ENCODE data around the gene PVALB.

The PVALB gene

DNA sequence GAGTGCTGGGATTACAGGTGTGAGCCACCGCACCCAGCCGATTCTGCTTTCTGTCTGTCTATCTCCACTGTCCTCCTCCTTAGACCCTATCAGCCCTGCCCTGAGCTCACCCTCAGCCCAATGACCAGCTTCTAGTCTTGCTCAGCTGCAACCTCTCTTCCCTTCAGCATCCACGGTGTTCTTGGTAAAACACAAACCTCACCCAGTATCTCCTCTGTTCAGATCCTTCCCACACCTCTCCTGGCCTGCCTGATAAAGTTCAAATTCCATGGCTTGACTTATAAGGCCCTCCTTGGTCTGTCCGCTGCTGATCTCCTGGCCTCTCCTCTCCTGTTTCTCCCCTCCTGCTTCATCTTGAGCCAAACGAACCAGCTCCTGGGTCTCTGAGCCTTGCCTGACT, 29.4 kb upstream of the PVALB start:
- no peak for DNase-seq

DNA sequence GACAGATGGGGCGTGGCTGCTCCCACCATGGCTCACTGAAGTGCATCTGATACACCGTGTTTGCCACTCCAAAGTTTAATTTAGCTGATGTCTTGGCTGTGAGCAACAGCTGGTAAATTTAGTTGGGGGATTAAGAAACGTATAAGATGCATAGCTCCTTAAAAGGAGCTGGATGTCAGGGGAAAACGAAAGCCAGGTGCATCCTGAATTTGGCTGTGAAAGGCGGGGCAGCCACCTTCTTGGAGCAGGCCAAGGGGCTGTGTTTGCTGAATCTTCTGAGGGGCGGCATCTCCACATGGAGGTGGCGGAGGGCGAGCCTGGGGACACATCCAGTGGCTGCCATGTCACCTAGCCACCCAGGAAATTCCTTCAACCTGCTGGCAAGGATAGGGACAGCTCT, 23.3 kb upstream of the PVALB start:
- DNase-seq: no peak

DNA sequence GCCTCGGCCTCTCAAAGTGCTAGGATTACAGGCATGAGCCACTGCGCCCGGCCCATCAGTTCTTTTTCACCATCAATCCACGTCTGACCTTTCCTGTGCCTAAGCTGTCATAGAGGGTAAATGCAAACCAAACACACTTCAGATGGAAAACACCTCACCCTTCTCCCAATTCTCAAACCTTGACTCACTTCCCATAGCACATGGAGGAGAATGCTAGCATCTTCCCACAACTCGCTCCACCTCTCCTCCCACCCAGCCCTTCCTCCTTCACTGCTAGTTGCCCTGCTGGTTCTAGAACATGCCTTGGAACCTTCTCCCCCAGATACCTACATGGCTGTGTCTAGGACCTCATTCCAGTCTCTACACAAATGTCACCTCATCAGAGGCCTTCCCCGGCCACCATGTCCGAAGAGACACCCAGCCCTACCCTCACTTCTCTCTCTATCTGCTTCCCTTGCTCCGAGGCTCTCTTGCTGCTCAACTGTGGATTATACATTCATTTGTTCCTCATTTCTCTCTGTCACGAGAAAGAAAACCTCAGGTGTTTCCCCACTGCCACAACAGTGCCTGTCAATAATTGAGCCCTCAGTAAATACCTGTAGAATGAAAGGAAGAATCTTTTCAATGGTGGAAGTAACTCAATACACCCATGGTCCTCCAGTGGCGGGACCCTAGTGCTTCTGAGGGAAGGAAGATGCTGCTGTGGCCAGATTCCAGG, 22.7 kb upstream of the PVALB start:
- DNase-seq: no peak

DNA sequence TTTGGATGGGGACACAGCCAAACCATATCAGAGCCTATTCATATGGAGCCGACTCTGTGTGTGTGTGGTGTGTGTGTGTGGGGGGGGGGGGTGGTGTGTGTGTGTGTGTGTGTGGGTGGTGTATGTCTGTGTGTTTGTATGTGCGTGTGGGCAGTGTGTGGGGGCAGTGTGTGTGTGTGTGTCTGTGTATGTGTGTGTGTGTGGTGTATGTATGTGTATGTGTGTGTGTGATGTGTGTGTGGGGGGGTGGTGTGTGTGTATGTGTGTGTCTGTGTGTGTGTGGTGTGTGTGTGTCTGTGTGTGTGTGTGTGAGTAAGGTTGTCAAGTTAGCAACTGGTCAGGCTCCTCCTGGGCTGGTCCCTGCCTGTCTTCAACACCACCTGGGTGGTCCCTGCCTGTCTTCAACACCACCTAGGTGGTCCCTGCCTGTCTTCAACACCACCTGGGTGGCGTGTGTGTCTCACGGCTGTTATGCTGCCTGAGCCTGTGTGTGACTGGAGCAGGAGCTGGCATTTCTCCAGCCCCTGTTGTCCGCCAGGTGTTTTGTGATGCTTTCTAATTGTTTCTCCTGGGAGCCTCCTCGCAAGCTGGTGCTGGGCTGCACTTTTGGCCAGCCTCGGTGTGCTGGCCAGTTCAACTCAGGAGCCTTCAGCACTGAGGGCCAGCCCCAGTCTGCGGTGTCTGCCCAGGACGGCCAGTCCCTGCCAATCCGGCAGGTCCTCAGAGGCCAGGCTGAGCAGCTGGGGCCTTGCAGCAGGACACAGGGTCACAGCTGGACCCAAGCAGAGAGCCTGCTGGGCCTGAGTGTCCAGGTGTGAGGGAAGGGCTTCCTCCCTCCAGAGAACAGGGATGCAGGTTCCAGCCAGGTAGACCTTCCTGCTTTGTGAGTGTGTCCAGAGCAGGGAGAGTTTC, 21.5 kb upstream of the PVALB start:
- no peak for DNase-seq

DNA sequence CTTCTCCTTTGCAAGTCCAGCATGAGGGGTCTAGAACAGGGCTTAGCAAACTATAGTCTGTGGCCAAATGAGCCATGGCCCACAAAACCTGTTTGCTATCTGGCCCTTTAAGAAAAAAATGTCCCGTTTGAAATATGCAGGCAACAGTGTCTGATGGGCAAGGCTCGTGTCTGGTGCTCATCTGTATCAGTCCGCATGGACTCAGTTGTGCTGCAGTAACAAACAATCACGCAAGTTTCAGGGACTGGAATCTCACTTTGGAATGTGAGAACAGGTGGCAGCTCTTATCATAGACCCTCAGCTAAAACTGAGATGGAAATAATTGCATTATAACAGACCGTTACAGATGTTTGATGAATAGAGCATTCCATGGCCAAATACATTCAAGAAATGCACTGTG, 19.1 kb upstream of the PVALB start:
- DNase-seq: no peak

DNA sequence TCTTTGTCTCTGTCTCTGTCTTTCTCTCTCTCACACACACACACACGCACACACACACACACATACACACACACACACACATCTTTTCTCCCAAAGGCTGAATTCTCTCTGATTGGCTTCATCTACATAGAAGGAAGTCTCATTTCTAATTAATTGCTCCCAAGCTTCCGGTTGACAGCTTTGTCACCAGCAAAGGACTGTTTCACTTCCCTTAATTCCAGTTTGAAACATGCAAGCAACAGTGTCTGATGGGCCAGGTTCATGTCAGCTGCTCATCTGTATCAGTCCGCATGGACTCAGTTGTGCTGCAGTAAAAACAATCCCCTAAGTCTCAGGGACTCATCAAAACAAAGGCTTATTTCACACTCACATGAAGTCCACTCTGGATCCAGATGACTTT, 16.2 kb upstream of the PVALB start:
- DNase-seq: no peak

DNA sequence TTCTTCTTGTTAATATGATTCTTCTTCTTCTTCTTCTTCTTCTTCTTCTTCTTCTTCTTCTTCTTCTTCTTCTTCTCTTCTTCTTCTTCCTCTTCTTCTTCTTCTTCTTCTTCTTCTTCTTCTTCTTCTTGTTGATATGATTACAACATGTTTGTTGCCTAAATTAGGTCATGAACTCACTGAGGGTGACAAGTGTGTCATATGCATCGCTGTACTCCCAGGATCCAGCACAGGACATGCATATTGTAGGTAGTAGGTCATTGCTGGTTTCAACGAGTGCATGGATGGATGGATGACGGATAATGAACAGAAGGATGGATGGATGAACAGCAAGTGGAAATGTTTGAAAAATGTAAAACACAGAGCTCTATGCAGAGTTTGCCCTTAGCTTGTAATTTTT, 14.9 kb upstream of the PVALB start:
- no peak for DNase-seq

DNA sequence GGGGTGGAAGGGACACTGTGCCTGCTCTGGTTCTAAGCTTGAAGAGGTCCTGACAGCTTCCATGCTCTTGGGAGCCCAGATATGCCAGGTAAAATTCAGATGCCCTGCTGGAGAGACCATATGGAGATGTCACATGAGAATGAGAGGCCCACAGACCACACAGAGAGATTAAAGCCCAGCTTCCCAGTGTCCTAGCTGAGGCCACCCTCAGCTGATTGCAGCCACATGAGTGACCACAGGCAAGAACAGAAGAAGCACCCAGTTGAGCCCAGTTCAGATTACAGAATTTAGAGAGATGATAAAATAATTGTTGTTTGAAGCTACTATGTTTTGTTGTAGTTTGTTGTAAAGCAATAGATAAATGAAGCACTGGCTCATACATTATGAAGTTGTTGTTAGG, 14.4 kb upstream of the PVALB start:
- DNase-seq: no peak

DNA sequence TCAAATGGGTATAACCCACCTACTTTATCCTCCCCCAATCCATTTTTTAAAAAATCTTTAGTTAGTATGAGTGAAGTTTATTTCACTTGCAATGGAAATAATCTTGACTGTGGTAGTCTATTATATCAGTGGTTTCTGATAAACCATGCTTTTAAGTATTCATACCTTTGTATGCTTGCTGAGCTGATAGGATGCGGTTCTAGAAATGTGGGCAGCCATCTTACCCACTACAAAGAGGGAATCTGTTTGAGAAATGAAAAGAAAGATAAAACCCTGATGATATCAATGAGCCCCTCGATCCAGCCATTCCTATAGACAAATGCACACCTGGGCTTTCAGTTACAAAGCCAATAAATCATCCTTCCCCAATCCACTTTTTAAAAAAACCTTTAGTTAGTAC, 13.8 kb upstream of the PVALB start:
- no peak for DNase-seq

DNA sequence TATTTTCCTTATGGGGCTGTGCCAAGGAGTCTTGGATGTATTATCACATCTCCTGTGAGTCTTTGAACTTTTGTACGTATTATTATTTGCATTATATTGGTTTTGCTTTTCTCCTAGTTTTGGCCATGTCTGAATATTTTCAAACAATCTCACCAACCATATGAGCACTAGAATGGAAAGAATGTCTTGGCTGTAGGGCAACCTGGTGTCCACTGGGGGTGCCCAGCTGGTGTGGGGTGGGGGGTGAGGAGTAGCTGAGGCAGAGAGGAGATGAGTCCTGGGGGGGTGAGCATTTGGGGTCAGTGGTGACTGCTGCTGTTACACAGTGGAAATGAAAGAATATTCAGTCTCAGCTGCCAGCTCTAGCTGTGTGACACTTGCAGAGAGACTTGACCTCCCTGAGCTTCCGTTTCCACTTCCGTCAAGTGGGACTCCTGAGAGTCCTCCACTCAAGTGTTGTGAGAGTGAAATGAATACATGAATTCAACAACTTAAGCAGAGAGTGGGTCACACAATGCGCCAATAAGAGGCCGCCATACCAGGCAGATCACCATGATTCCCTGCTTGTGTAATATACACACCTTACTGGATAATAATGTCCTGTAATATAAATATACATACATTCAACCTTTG, 12.7 kb upstream of the PVALB start:
- no peak for DNase-seq

DNA sequence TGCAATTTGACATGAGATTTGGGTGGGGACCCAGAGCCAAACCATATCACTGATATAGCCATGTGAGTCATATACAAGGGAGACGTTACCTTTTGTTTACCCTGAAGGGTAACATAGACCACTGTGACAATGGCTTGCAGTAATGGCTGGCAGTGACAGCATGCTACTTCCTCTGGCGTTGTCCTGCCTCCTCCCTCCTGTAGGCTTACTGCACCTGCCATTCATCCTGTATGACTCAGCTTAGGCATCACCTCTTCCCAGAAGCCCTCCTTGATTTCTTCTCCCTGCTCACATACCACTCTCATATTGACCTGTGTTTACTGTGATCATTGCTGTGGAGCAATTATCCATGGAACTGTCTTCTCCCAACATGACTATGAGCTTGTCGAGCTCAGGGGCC, 12.0 kb upstream of the PVALB start:
- no peak for DNase-seq

DNA sequence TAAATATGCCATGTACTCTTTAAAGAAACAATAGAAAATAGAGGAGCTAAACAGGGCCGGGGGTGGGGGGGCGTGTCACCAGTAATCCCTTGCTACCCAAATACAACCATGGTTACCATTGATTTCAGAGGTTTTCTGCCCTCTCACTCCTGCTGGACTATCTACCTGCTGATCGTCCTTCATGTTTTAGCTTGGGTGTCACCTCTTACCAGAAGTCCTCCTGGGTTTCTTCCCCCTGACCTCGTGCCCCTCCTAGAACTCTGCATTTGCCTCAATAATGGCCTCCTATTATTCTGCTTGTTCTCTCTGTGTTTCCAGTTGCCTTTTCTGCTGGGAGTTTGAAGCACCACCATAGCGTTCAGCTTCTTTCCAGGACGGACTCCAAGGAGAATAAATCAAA, 9.4 kb upstream of the PVALB start:
- no peak for DNase-seq

DNA sequence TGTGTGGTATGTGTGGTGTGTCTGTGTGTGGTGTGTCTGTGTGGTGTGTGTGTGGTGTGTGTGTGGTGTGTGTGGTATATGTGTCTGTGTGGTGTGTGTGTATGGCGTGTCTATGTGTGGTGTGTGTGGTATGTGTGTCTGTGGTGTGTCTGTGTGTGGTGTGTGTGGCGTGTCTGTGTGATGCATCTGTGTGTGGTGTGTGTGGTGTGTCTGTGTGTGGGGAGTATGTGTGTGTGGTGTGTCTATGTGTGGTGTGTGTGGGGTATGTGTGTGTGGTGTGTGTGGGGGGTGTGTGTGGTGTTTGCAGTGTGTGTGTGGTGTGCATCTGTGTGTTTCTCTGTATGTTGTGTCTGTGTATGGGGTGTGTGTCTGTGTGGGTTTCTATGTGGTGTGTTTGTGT, 7.8 kb upstream of the PVALB start:
- DNase-seq: no peak

DNA sequence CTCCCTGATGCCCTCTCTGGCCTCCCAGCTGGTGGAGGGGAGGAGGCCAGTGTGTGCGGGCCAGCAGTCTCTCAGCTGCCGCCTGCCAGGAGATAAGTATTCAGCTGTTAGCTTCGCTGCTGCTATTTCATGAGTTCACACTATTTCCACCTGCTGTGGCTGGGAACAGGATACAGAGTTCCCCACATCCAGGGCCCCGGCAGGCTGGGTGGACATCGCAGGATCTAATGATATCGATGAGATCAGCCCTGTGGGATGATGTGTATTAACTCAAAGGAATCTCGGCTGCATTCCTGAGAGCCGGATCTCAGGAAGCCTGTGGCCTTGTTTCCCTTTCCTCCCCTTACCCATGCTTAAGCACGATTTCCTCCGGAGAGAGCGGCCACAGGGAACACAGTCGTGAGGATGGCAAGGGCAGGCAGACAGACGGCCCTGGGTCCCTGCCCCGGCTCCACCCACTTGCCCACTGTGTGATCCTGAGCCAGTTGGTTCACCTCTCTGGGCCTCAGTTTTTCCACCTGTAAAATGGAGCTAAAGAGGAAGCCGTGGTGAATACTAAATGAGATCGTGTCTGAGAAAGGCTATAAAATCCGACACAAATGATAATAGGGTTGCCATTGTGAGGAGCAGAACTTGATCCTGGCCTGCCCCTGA, 6.5 kb upstream of the PVALB start:
- no peak for DNase-seq

DNA sequence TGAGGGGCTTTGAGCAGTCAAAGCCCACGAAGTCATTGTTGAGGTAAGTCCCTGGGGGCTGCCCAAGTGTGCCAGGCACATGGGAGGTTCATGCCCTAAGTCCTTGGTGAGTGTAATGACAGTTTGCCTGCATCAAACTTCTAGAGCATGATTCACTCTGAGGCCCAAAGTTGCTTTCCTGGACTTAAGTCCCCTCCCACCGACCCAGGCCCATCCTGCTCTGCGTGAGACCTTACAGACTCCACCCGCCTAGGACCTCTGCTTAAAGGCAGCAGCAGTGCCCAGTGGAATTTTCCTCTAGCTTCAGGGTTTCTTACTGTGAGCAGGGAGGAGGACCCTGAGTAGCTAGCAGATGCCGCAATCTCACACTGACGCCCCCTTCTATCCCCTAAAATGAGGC, 5.7 kb upstream of the PVALB start:
- DNase-seq: no peak

DNA sequence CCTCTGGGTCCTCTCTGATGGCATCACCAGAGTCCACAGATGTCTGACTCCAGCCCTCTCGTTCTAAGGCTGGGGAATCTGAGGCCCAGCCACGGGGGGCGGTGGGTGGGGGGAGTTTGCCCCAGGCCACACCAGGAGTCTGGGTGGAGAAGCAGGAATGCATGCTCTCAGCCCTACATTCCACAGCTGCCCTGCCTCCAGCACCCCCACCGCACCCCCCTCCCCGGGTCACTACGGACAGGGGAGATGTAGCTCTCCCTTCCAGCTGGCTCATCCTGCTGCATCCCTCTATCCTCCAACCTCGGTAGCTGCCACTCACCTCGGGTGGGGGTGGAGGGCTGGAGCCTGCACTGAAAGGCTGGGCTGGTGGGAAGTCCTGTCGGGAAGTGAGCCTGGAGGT, 2.3 kb upstream of the PVALB start:
- no peak for DNase-seq

DNA sequence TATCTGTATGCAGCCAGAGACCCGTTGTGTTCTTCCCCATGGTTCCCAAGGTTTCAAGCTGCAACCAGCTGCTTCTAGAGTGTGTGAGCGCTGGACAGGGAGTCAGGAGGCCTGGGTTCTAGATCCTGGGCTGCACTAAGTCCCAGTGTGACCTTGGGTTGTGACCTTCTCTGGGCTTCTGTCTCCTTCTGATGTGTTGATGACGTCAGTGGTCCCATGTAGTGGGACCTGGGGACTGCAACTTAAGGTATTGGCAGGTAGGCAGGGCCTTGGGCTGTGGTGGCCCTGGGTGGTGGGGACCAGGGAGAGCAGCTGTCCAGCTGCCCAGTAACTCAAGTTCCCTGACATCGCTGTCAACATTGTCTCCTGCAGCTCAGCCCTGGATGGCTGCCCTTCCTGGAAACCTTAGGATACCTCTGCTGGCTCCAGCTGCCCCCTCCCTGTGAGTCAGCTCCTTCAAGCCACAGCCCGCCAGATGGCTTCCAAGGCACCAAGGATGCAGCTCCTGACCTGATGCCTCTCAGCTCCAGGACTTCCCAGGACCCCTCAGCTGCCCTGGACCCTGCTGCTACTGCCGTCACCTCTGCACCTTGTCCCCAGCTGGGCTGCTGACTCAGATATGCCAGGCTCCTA, 1.3 kb upstream of the PVALB start:
- no peak for DNase-seq

DNA sequence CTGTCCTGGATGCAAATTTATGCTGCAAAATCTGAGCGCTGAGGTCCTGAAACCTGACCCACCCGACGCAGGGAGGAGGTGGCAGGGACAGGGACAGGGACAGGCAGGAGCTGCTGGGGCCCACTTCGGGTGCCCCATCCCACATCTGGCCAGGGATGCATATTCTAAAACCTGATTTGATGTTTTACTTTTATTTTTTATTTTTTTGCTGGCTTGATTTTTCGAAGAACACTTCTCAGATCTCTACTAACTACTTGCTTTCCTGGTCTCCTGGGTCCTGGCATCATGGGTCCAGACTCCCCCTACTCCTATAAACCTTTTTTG, 652 bp upstream of the PVALB start:
- no peak for DNase-seq

DNA sequence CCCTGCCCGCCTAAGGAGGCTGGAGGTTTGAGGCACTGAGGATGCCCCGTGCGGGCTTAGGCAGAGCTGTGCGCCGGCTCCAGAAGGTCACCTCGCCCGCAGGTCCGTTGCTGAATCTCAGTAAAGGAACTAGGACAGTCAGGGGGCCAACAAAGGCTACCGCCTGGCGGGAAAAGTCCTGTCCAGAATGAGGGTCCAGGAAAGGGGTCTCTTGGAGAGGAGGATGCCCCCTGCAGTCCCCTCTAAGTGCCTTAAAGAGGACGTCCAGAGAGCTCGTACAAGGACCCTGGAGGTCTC, 548 bp downstream of the PVALB start:
- no peak for DNase-seq

DNA sequence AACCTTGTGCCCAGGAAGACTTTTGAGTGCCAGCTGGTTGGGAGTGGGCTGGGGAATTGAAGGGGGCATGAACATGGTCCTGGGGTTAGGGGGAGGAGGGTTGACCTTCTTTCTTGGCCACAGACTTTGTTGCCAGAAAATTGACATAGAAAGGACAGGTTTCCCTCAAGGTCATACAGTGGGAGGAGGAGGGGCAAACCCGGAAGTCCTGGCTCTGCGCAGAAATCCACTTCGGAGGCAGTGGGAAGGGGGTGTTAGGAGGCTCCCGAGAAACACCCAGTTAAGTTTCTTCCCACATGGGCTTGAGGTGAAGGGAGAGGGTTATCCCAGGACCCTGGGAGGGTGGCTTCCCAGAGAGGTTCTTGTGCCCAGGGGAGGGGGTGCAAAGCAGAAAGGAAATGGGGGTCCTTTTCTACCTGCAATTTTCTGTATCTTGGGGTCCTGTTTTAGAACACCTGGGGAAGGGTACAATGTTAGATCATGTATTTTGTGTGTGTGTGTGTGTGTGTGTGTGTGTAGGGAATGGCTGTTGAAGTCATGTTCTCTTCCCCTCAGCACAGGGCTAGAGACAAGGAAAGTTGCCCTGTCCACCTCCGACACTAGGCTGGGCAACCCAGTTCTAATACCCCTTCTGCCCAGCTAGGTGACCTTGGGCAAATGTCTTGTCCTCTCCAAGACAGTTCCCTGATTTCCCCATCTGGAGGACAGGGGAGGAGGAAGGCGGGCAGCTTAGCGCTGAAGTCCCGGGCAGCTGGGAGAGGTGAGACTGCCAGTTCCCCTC, 1.1 kb downstream of the PVALB start:
- DNase-seq: no peak

DNA sequence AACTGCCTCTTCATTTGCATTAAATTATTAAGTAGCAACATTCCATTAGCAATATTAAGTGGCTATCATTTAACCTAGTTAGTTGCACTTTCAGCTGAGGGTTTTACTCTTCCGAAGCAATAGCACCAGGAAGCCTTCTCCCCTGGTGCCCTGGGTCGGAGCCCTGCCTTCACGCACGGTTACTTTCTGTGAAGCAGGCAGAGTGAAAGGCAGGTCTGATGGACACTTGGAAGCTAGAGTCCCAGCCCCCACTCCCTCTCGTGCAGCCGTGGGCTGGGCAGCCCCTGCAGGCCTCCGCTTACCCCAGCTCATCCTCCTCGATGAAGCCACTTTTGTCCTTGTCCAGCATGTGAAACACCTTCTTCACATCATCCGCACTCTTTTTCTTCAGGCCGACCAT, 2.0 kb downstream of the PVALB start:
- DNase-seq: no peak

DNA sequence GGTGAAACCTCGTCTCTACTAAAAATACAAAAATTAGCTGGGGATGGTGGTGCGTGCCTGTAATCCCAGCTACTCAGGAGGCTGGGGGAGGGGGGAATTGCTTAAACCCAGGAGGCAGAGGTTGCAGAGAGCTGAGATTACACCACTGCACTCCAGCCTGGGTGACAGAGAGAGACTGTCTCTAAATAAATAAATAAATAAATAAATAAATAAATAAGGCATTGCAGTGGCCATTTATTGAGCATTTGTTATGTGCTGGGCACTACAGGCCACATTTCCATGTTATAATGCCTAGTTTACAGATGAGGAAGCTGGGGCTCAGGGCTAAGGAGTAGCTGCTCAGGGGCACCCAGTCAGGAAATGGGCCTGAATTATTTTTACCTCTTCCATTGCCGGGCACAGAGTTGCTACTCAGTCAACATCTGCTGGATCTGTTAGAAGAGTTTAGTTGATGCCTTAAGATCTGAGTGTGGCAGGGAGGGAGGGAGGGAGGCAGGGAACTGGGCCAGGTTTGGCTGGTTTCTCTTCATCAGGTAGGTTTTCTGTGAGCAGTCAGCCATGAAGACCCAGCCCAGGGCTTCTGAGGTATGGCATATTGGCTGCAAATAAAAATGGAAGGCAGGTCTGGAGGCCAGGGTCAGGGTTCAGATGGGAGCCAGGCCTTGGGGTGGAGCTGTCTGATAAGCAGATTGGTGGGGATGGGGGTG, 5.6 kb downstream of the PVALB start:
- DNase-seq: no peak

Data from cortex of kidney (tissue), 1 donor.